Activated B cell treated with CpG ODN at 0.5 μM for 24 hours (primary cell): ENCODE results near the gene PHACTR1. TPM values are rescaled to one million over a fixed set of nuclear protein-coding genes. Genes with fewer than 3 reads are reported as not detected.

ENCODE experiments used
- ATAC-seq: fragments of 200-7000 bp; cut with Tn5 transposase; one replicate; pipeline ENCODE4 v1.10.0; 2021; ENCODE audit warnings: low read depth, mild to moderate bottlenecking, moderate library complexity
- CTCF ChIA-PET: fragments of 350-600 bp; sonication (Branson Sonifier 250); formaldehyde crosslinking; loops from one replicate; lab custom pipeline; 2021; ENCODE audit warnings: antibody characterized with exemption; lab: Charles Lee
- POLR2A ChIA-PET: fragments of 350-600 bp; sonication (Branson Sonifier 250); formaldehyde crosslinking; loops from one replicate; lab custom pipeline; 2021; ENCODE audit warnings: antibody characterized with exemption; lab: Charles Lee
- DNase-seq: peaks from one replicate; pipeline ENCODE4 v3.0.0; 2022
- H3K27ac Mint-ChIP-seq: one replicate; pipeline ENCODE4 v1.8.0; 2020; ENCODE audit warnings: mixed read lengths
- H3K27me3 Mint-ChIP-seq: one replicate; pipeline ENCODE4 v1.8.0; 2021; ENCODE audit warnings: mixed read lengths
- H3K36me3 Mint-ChIP-seq: one replicate; pipeline ENCODE4 v1.8.0; 2021; ENCODE audit warnings: low read depth, mixed read lengths
- H3K4me1 Mint-ChIP-seq: one replicate; pipeline ENCODE4 v1.8.0; 2021; ENCODE audit warnings: mixed read lengths
- H3K4me3 Mint-ChIP-seq: one replicate; pipeline ENCODE4 v1.8.0; 2020; ENCODE audit warnings: mild to moderate bottlenecking, mixed read lengths
- H3K9me3 Mint-ChIP-seq: one replicate; pipeline ENCODE4 v1.8.0; 2020; ENCODE audit warnings: mixed read lengths
- CTCF ChIP-seq: fragments of 200-600 bp; IDR thresholded peaks from one replicate; pipeline ENCODE4 v1.8.0; 2022; ENCODE audit warnings: antibody characterized with exemption, mild to moderate bottlenecking
- intact Hi-C: fragments of 100-400 bp; cut with micrococcal nuclease; formaldehyde crosslinking; loops from one replicate; pipeline ENCODE4 v1.15.1; 2024
- total RNA-seq: library from RNA; stranded (reverse); gene quantifications from 2 replicates; pipeline ENCODE4 v1.2.3, GENCODE V29; 2022

The PHACTR1 gene
- total RNA-seq, 1 donor from 2014 or later = 115 TPM

- DNase-seq = peak; percentile 72
- H3K27me3 Mint-ChIP-seq = no peaks in the 10 kb centered on the region
- ChIA-PET CTCF (interaction anchor here (0.8 to 5.0 kb wide), 8 partner anchors 17 to 279 kb away, joined by 3 to 27 read pairs (median 7); partner anchors contain the start of genes NOL7 and SIRT5), POLR2A (interaction anchor here (1.2 to 2.2 kb wide), 2 partner anchors 64 to 279 kb away, joined by 3 to 11 read pairs; partner anchors contain the start of gene NOL7)
- no peaks in the 10 kb centered on the region for H3K9me3 Mint-ChIP-seq
- H3K4me1 Mint-ChIP-seq = peaks cover 51% of the 10 kb centered on the region
- H3K27ac Mint-ChIP-seq = no peak overlapping the region
- H3K36me3 Mint-ChIP-seq = no peaks in the 10 kb centered on the region
- no peak for TF ChIP-seq CTCF
- peak; percentile 73 for ATAC-seq
- no peak overlapping the region for H3K4me3 Mint-ChIP-seq
- intact Hi-C loops = loop anchor here (1.0 to 2.0 kb wide), 8 partner anchors 45 to 288 kb away; partner anchors contain the start of gene NOL7
Observed at GRCh38 chr6:13336553-13336952, 620.0 kb downstream of the PHACTR1 start.

DNA sequence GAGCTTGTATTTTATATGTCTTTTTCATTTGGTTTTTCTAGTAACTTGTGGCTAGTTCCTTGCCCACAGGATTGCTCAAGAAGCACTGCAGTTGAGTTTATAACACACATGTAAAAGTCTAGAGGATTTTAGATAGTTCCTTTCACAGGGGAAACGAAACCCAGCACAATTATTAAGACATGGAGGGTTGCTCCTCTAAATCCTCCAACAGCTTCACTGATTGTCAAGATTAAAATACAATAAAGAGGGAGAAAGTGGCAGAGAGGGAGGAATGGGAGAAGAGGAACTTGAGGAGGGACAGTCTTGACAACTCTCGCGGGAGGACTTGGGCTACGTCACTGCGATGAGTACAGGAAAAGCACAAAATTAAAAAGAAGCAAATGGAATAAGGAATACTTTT is 621.5 kb downstream of the PHACTR1 start:
- ATAC-seq = no peak
- ChIA-PET POLR2A (interaction anchor here (0.6 to 2.2 kb wide), 7 partner anchors 9 to 428 kb away, joined by 4 to 11 read pairs (median 5); partner anchors contain the start of genes NOL7, SIRT5 and TBC1D7), CTCF (interaction anchor here (0.9 to 5.0 kb wide), 18 partner anchors 16 to 729 kb away, joined by 3 to 27 read pairs (median 4); partner anchors contain the start of gene SIRT5)
- peak overlapping the region; percentile 76 for H3K27ac Mint-ChIP-seq
- peak overlapping the region; percentile 24 for H3K4me3 Mint-ChIP-seq
- peaks cover 3% of the 10 kb centered on the region for H3K9me3 Mint-ChIP-seq
- intact Hi-C loops = no loop called here
- TF ChIP-seq CTCF = no peak
- peaks cover 48% of the 10 kb centered on the region for H3K4me1 Mint-ChIP-seq
- no peak for DNase-seq
- H3K27me3 Mint-ChIP-seq = no peaks in the 10 kb centered on the region
- no peaks in the 10 kb centered on the region for H3K36me3 Mint-ChIP-seq
